H54 (cell line): ENCODE measurements around the gene KCNN1.

Experiments used
- DNase-seq: peaks from one replicate; pipeline ENCODE4 v3.0.0; 2011; ENCODE audit warnings: low spot score, mixed read lengths; ENCODE audit not compliant: insufficient read length
- FAIRE-seq: peaks from 3 replicates; lab custom pipeline; 2011; peaks lifted over from hg19 to GRCh38; lab: Jason Lieb, UNC
- POLR2A ChIP-seq: IDR thresholded peaks from 2 replicates; pipeline ENCODE4 v1.6.1; 2011; ENCODE audit warnings: low read depth, mild to moderate bottlenecking, low read length

KCNN1 gene

DNA sequence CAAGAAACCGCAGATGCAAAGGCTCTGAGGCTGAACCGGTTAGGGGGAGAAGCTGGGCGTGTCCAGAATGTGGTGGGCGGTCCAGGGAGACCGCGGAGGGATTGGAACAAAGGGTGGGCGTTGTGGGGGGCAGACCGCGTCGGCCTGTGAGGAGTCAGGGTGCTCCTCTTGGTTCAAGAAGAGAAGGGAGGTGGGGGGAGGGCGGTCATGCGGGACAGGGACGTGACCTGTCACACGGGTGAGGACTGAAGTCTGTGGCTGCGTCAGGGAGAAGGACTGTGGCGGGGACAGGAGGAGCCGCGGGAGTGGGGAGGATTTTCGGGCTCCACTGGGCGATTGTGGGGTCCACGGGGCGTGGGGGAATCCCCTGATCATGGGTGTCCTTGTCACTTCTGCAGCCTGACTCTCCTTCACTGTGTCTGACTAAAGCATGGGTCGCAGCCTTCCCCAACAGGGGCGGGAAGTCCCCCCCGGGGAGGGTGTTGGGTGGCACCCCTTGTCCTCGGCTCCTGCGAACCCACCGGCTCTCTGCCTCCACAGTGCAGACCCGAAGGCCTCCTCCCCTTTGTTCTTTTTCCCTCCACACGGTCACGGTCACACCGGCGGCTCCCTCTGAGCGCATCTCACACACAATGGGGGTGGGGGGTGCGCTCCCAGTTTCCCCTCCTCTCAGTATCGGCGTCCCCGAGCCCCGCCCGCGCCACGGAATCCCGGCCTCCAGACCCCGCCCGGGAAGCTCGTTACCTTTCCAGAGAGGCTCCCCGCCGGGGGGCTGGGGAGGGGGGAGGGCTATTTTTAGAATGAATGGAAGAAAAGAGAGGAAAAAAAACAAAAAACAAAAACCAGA lies 16.4 kb upstream of the KCNN1 start:
- FAIRE-seq (no peak), DNase-seq (peak; percentile 26)
- TF ChIP-seq POLR2A, result no peak

DNA sequence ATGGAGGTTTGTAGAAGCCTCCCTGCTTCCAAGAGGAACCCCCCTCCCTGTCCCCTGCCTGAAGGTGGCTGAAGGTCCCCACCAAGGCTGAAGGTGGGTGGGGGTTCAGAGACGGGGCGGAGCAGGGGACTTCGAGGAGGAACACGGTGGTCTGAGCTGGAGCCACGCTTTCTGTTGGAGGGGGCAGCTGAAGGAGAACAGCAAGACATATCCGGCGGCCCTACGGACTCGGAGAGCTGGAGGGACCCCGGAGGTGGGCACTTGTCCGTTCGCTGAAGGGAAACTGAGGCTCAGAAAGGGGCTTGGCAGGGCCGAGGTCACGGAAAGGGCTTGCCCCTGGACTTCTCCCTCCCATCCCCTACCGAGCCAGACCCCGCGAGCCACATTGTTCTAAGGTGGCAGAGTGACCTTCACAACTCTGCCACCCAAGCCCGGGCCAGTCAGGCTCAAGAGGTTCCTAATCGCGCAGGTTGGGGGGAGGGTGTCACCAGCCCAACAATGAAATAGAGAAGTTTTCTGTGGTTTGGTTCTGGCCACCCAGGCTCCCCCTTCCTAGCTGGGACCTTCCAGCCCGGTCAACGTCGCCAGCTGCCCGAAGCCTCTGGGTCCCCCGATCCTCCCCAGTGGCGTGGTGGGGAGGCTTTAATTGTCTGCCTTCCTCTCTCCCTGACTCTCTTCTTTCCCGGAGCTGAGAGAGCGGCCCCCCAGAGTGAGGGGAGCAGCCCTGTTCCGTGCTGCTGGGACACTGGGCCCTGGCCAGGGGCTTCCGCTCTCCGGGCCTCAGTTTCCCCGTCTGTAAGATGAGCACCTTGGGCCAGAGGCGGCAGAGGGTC lies 15.5 kb upstream of the KCNN1 start:
- DNase-seq (peak; percentile 26), FAIRE-seq (no peak)
- no peak for TF ChIP-seq POLR2A

DNA sequence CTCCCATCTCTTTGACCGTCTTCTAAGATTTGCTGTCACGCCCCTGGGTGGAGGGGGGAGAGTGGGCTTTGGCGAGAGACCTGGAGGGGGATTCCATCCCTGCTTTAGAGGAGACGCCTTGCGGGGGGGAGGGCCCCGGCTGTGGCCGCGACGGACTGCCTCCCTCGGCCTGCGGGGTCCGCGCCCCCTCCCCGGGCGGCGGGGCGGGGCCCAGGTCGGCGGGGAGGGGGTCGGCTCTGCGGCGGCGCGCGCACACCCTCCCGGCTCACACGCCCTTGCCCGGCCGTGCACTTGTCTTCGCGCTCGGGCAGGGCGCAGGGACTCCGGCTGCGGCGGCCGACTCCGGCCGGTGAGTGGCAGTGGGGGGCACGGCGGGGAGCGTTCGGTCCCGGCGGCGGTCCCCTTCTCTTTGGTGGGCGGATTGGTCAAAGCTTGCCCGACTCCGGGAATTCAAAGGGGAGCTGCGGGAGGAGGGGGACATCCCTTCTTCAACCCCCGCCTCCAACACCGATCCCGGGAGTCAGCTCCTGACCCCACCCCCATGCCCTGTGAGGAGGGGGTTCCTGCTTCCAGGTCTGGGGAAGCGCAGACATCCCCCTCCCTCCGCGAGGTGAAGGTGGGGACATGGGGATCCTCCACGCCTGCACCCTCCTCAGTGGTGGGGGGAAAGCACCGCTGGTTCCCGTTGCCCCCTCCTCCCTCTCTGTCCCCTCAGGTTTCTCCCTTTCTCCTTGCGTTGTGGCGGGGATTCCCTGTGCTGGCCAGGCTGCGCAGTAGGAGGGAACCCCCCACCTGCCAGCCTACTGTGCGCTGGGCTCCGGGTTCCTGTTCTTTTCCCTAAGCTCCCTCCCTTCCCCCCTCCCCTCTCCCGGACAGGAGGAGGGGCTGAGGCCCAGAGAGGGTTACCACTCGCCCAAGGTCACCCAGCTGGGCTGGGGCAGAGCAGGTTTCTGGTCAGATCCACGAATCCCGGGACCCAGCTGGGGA lies 14.6 kb upstream of the KCNN1 start:
- DNase-seq (no peak), FAIRE-seq (no peak)
- TF ChIP-seq POLR2A, result no peak

GRCh38 chr19:17953316-17953801 lies 13.5 kb upstream of the KCNN1 start:
- DNase-seq (peak; percentile 32), FAIRE-seq (no peak)
- no peak for TF ChIP-seq POLR2A

DNA sequence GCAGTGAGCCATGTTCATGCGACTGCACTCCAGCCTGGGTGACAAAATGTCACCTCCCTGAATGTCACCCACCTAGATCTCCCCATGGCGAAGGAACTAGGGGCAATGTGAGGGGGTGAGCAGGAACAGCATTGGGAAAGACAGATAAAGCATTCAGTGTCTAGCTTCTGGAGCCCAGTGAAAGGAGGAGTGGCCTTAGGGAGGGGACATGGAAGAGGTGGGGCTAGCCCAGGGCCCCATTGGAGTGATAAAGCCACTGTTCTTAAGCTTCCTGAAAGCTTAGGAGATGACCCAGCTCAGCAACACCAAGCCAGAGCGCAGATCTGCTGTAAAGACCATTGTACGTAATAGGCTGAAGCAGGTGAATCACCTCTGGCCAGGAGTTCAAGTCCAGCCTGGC lies 13.0 kb upstream of the KCNN1 start:
- no peak for FAIRE-seq
- DNase-seq, result peak; percentile 62
- no peak for TF ChIP-seq POLR2A

DNA sequence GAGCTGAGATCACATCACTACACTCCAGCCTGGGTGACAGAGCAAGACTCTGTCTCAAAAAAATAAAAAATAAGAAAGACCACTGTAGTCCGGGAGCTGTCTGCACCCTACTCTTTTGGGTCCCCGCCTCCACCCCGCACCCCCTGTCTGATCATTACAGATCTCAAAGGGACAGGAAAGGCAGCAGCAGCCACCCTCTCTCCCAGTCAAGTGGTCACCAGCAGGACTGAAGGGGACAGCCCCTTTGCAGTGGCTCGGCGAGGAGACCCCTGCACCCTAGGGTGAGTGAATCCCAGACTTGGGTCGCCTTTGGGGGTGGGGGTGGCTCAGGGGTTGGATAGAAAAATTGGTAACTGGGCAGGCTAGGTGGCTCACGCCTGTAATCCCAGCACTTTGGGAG lies 12.5 kb upstream of the KCNN1 start:
- DNase-seq (no peak), FAIRE-seq (no peak)
- no peak for TF ChIP-seq POLR2A

DNA sequence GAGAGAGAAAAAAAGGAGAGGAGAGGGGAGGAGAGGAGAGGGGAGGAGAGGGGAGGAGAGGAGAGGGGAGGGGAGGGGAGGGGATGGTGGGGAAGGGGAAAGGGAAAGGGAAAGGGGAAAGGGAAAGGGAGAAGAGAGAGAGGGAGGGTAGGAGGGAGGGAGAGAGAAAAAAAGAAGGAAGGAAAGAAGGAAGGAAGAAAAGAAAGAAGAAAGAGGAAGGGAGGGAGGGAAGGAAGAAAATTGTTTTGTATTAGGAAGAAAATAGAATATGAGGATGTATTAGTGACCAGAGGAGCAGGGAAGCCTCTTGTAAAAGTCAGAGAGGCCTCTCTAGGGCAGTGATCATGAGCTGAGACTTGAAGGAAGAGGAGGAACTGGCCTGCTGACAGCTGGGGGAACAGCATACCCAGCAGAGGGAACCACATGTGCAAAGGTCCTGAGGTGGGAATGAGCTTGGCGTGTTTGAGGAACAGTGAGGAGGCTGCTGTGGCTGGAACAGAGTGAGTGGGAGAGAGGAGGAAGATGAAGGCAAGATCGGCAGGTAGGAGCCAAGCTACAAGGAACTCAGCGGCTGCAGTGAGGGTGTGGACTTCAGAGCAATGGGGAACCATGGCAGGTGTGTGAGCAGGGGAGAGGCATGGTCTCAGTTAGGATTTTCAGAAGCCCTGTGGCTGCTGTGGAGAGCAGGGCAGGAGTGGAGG lies 9.6 kb upstream of the KCNN1 start:
- DNase-seq (no peak), FAIRE-seq (no peak)
- TF ChIP-seq POLR2A, result no peak

DNA sequence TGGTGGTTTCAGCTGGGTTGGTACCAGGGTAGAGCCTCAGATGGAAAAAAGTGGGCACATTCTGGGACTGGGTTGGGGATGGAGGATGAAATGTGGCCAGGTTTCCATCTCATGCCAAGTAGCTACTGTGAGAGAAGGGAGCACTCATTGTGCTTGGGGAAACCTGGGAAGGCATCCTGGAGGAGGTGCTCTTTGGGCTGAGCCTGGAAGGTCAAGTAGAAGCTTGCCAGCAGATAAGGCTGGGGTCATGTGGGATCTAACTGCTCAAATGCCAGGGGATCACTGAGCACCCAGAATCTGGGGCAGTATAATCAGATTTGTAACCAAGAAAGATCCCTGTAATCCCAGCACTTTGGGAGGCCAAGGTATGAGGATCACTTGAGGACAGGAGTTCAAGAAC lies 9.0 kb upstream of the KCNN1 start:
- no peak for TF ChIP-seq POLR2A
- DNase-seq, result no peak
- no peak for FAIRE-seq

DNA sequence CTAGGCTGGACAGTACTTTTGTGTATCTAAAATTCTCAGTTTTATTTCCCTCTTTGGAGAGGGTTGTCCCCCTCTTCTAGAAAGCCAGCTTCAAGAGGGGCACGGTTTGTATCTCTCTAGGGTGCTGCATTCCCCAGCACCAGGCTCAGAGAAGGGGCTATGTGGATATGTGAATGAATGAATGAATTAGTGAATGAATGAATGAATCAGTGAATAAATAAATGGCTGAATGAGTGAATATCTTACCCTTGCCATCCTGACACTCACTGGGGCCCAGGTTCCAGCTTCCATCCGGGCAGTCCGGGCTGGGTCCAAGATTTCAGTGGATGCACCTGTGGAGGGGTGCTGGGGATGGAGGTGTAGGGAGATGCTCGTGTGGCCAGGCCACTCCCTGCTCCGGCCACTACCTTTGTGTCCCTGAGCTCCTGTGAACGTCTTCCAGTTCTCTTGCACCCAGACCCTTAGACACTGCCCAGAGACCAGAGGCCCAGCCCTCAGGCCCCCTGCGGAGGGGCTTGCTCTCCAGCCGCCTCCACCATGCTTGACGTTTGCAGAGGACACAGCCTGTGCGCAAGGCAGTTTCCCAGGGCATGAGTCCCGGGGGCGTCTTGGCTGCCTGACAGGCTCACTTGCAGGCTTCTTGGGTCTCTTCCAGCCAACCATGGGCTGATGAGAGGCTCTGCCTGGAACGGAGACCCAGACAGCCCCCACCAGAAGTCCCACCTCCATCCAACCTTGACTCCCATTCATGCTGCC lies 2.8 kb upstream of the KCNN1 start:
- no peak for DNase-seq
- no peak for FAIRE-seq
- no peak for TF ChIP-seq POLR2A

- no peak for TF ChIP-seq POLR2A
- no peak for FAIRE-seq
- DNase-seq, result no peak
Measured at GRCh38 chr19:17965370-17966128, 1.4 kb upstream of the KCNN1 start.

GRCh38 chr19:17966129-17966483 lies 801 bp upstream of the KCNN1 start:
- TF ChIP-seq POLR2A, result no peak
- FAIRE-seq (no peak), DNase-seq (no peak)
